Vagina (tissue), 2 donors: ENCODE data around the gene PHF14.

Experiments used
- POLR2A ChIP-seq, 2 donors: fragments of 450-650 bp; IDR thresholded peaks; one replicate each; pipeline ENCODE4 v1.6.1; 2017; ENCODE audit warnings: antibody characterized with exemption in 2 of 2, mild to moderate bottlenecking in 2 of 2, moderate library complexity in 2 of 2
- TF ChIP-seq, protein P1 (sequence below), 3 experiments: fragments of 450-650 bp in 2 of 3; fragments of 200-600 bp in 1 of 3; sonication (generic) in 1 of 3; IDR thresholded peaks; one replicate each; pipeline ENCODE4 v1.5.1; 2017 to 2019; ENCODE audit warnings: antibody characterized with exemption in 3 of 3, mild to moderate bottlenecking in 2 of 3, moderate library complexity in 2 of 3

DNA sequence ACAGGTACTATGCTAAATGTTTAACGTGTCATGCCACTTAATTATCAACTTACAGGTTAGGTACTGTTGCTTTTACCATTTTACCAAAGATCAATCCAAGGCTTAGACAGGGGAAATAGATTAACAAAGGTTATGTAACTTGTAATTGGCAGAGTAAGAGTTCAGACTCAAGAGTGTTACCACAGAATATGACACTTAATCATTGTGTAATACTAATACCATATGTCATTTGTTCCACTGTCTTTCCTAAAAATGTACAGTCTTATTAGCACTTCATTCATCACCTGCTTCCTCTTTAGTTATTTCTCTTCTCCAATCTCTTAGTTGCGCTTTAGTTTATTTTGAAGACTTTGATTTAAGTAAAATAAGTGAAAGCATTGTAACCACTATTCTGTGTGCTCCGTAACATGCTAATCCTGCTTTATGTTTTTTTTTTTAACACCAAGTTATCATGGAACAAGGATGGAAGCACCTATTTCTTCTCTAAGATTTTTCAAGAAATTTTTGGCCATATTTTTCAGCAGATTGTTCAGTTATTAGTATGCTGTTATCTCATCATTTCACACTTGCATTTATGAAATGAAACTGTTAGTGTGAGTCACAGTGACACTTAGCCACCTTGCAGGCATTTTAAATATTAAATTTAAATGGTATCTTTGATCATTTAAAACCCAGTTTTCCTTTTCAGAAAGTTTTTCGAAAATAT is 197.3 kb downstream of the PHF14 start:
- no peak for TF ChIP-seq POLR2A (IDR thresholded peaks at IDR 0.05)
- TF ChIP-seq, protein P1, sequence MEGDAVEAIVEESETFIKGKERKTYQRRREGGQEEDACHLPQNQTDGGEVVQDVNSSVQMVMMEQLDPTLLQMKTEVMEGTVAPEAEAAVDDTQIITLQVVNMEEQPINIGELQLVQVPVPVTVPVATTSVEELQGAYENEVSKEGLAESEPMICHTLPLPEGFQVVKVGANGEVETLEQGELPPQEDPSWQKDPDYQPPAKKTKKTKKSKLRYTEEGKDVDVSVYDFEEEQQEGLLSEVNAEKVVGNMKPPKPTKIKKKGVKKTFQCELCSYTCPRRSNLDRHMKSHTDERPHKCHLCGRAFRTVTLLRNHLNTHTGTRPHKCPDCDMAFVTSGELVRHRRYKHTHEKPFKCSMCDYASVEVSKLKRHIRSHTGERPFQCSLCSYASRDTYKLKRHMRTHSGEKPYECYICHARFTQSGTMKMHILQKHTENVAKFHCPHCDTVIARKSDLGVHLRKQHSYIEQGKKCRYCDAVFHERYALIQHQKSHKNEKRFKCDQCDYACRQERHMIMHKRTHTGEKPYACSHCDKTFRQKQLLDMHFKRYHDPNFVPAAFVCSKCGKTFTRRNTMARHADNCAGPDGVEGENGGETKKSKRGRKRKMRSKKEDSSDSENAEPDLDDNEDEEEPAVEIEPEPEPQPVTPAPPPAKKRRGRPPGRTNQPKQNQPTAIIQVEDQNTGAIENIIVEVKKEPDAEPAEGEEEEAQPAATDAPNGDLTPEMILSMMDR (IDR thresholded peaks at IDR 0.05): no peak
